Endothelial cell of umbilical vein (primary cell): ENCODE data around the gene ZNF813. TPM values are rescaled to one million over a fixed set of nuclear protein-coding genes. Genes with fewer than 3 reads are reported as not detected.

Experiments used
- BruUV-seq: library from RNA; stranded (reverse); fragments of 400-500 nt; replicated peaks from 2 replicates; lab custom pipeline; 2021; lab: Mats Ljungman, UMichigan
- CTCF ChIA-PET: fragments of 300-600, 350-600 bp; sonication (Branson Sonifier 250); formaldehyde crosslinking; loops from one replicate; lab custom pipeline; 2021; ENCODE audit warnings: antibody characterized with exemption, inconsistent platforms; lab: Charles Lee
- POLR2A ChIA-PET: fragments of 300-600, 350-600 bp; sonication (Branson Sonifier 250); formaldehyde crosslinking; loops from one replicate; lab custom pipeline; 2021; ENCODE audit warnings: antibody characterized with exemption, inconsistent platforms; lab: Charles Lee
- DNase-seq: peaks from one replicate; pipeline ENCODE4 v3.0.0-alpha.2; 2011; ENCODE audit warnings: low read depth, low spot score
- FAIRE-seq: peaks from 2 replicates; lab custom pipeline; 2011; peaks lifted over from hg19 to GRCh38; lab: Jason Lieb, UNC
- H2AFZ ChIP-seq: 2 replicates; pipeline ENCODE4 v1.6.0; 2012; ENCODE audit warnings: low read depth, low read length, control low read depth, inconsistent platforms
- H3K27ac ChIP-seq: 2 replicates; pipeline ENCODE4 v1.5.1; 2011; ENCODE audit warnings: low read depth, mild to moderate bottlenecking, control low read depth, low read length, moderate library complexity; ENCODE audit not compliant: insufficient read depth
- H3K27me3 ChIP-seq, 2 experiments: 2 replicates each; pipeline versions ENCODE4 v1.6.0 to v1.6.1; 2011; ENCODE audit warnings: low read length in 2 of 2, mixed read lengths in 1 of 2; ENCODE audit not compliant: control insufficient read depth in 2 of 2, insufficient read depth in 2 of 2
- H3K36me3 ChIP-seq, 2 experiments: 2 replicates in 1 of 2; 3 replicates in 1 of 2; pipeline ENCODE4 v1.5.1; 2011; ENCODE audit warnings: low read length in 2 of 2, mild to moderate bottlenecking in 1 of 2, moderate library complexity in 1 of 2; ENCODE audit not compliant: control insufficient read depth in 2 of 2, insufficient read depth in 2 of 2; ENCODE audit errors: extremely low read depth in 1 of 2
- H3K4me1 ChIP-seq: 3 replicates; pipeline ENCODE4 v1.5.1; 2011; ENCODE audit warnings: mild to moderate bottlenecking, low read length; ENCODE audit not compliant: control insufficient read depth, insufficient read depth; ENCODE audit errors: extremely low read depth
- H3K4me2 ChIP-seq: 2 replicates; pipeline ENCODE4 v1.6.1; 2011; ENCODE audit warnings: low read length, control low read depth, mixed read lengths; ENCODE audit not compliant: insufficient read depth
- H3K4me3 ChIP-seq, 3 experiments: fragments of 200-600 bp in 1 of 3; sonication (generic), shearing (Covaris generic) in 1 of 3; replicated peaks in 1 of 3; 2 replicates each; pipeline ENCODE4 v1.5.1; 2011 to 2016; ENCODE audit warnings: control low read depth in 3 of 3, low read length in 3 of 3, mild to moderate bottlenecking in 2 of 3, inconsistent platforms in 1 of 3, low read depth in 1 of 3, moderate library complexity in 1 of 3; ENCODE audit not compliant: insufficient read depth in 1 of 3
- H3K79me2 ChIP-seq: 2 replicates; pipeline ENCODE4 v1.6.0; 2012; ENCODE audit warnings: low read length, inconsistent platforms; ENCODE audit not compliant: control insufficient read depth, insufficient read depth
- H3K9ac ChIP-seq: replicated peaks from 2 replicates; pipeline ENCODE3; 2011; ENCODE audit warnings: low read length, control low read depth; ENCODE audit not compliant: insufficient read depth; ENCODE audit errors: extremely low read depth
- H3K9me1 ChIP-seq: replicated peaks from 3 replicates; pipeline ENCODE4 v1.6.0; 2011; ENCODE audit warnings: mild to moderate bottlenecking, low read length; ENCODE audit not compliant: control insufficient read depth, insufficient read depth; ENCODE audit errors: extremely low read depth
- H3K9me3 ChIP-seq: replicated peaks from 2 replicates; pipeline ENCODE4 v1.5.1; 2012; ENCODE audit warnings: low read length, inconsistent platforms; ENCODE audit not compliant: control insufficient read depth, insufficient read depth
- H4K20me1 ChIP-seq: replicated peaks from 2 replicates; pipeline ENCODE3; 2011; ENCODE audit warnings: mild to moderate bottlenecking, low read length; ENCODE audit not compliant: control insufficient read depth, insufficient read depth; ENCODE audit errors: extremely low read depth
- CTCF ChIP-seq, 2 donors: IDR thresholded peaks; 1 replicate in 1 of 2; 2 replicates in 1 of 2; pipeline ENCODE4 v1.5.1; 2011; ENCODE audit warnings: low read length in 2 of 2, mild to moderate bottlenecking in 2 of 2, moderate library complexity in 2 of 2, control low read depth in 1 of 2, inconsistent platforms in 1 of 2, low read depth in 1 of 2; ENCODE audit not compliant: insufficient read depth in 1 of 2; ENCODE audit errors: extremely low read depth in 1 of 2
- EZH2 ChIP-seq: IDR thresholded peaks from 2 replicates; pipeline ENCODE4 v1.6.1; 2012; ENCODE audit warnings: borderline replicate concordance, low read depth, mild to moderate bottlenecking, moderate library complexity, low read length, inconsistent platforms; ENCODE audit not compliant: severe bottlenecking
- FOS ChIP-seq: IDR thresholded peaks from 2 replicates; pipeline ENCODE4 v1.6.1; 2011; ENCODE audit warnings: mild to moderate bottlenecking, low read length, moderate library complexity, borderline replicate concordance; ENCODE audit not compliant: insufficient read depth
- GATA2 ChIP-seq: IDR thresholded peaks from 2 replicates; pipeline ENCODE4 v1.7.0; 2011; ENCODE audit warnings: low read depth, mild to moderate bottlenecking, moderate library complexity, mixed read lengths, low read length; ENCODE audit not compliant: insufficient read length, insufficient read depth
- JUN ChIP-seq: IDR thresholded peaks from 2 replicates; pipeline ENCODE4 v1.6.1; 2011; ENCODE audit warnings: borderline replicate concordance, low read depth; ENCODE audit not compliant: insufficient read length, insufficient read depth
- MAX ChIP-seq: IDR thresholded peaks from 2 replicates; pipeline ENCODE4 v1.6.1; 2011; ENCODE audit not compliant: insufficient read depth, insufficient read length
- MYC ChIP-seq: IDR thresholded peaks from one replicate; pipeline ENCODE4 v1.6.1; 2011; ENCODE audit warnings: mild to moderate bottlenecking, low read depth, low read length
- POLR2A ChIP-seq: IDR thresholded peaks from 2 replicates; pipeline ENCODE4 v1.6.1; 2012; ENCODE audit warnings: low read depth, mild to moderate bottlenecking, control low read depth, low read length
- POLR2AphosphoS5 ChIP-seq: IDR thresholded peaks from 2 replicates; pipeline ENCODE4 v1.6.1; 2012; ENCODE audit warnings: low read depth, mild to moderate bottlenecking, control low read depth, low read length, moderate library complexity; ENCODE audit not compliant: insufficient read depth
- dilution Hi-C: fragments of 300-500 bp; cut with MboI; formaldehyde crosslinking; loops from one replicate; pipeline ENCODE4 v1.15.0; 2019; ENCODE audit warnings: low sequenced_read_pairs; ENCODE audit not compliant: extremely low pct_ligation_motif_present
- intact Hi-C: fragments of 100-400 bp; cut with micrococcal nuclease; formaldehyde crosslinking; loops from one replicate; pipeline ENCODE4 v1.10.0; 2022
- polyA plus RNA-seq, 4 experiments: library from polyadenylated mRNA; depleted of rRNA in 3 of 4; stranded (reverse) in 3 of 4; unstranded in 1 of 4; fragments of >200 nt; gene quantifications; 2 replicates each; pipeline versions ENCODE4 v1.2.1 to v1.2.3, GENCODE V29; 2011 to 2012; ENCODE audit warnings: missing spikeins in 1 of 4
- total RNA-seq: library from RNA; stranded (reverse); gene quantifications from 2 replicates; pipeline ENCODE4 v1.2.3, GENCODE V29; 2021

ZNF813 gene
- total and polyA plus RNA-seq, 2 donors (not counting 3 experiments of a cell fraction or from before 2014, with no cell fraction given) = 0.47 to 2.3 TPM

GRCh38 chr19:53506728-53507127 lies 39.2 kb downstream of the ZNF813 start:
- no peak for DNase-seq
- CTCF ChIA-PET = interaction anchor here (1.2 kb wide), 1 partner anchor 14 kb away, joined by 4 read pairs; no protein-coding TSS in a partner anchor
- Histone ChIP-seq H3K9me1 (no peaks in the 10 kb centered on the region), H4K20me1 (no peaks in the 10 kb centered on the region), H3K4me1 (no peaks in the 10 kb centered on the region), H3K27ac (no peak overlapping the region), H3K4me2 (no peak overlapping the region), H3K36me3 (no peaks in the 10 kb centered on the region), H3K27me3 (no peaks in the 10 kb centered on the region), H2AFZ (no peak overlapping the region), H3K9me3 (no peaks in the 10 kb centered on the region), H3K9ac (no peak overlapping the region), H3K4me3 (no peak overlapping the region), H3K79me2 (no peaks in the 10 kb centered on the region)
- POLR2A ChIA-PET = no interaction called here
- intact Hi-C loops (no loop called here), dilution Hi-C loops (no loop called here)
- TF ChIP-seq POLR2AphosphoS5 (no peak), MAX (no peak), POLR2A (no peak), FOS (no peak), JUN (no peak), GATA2 (no peak), EZH2 (no peak), MYC (no peak), CTCF (IDR thresholded peaks at IDR 0.05; ENCODE audit: extremely low read depth in 1 of 2, insufficient read depth in 1 of 2, low read depth in 1 of 2, low read length in 2 of 2) (no peak)
- FAIRE-seq = no peak
- no TSS peak for BruUV-seq
